Skeletal muscle tissue (tissue), 4 donors: ENCODE results near the gene LRP8. TPM values are rescaled to one million over a fixed set of nuclear protein-coding genes. Genes with fewer than 3 reads are reported as not detected.

Experiments used
- H3K27ac ChIP-seq: one replicate; pipeline ENCODE4 v1.7.0; 2013; ENCODE audit warnings: mild to moderate bottlenecking, low read depth, low read length, inconsistent platforms
- H3K27me3 ChIP-seq, 3 donors: one replicate each; pipeline ENCODE4 v1.7.0; 2013; ENCODE audit warnings: low read length in 3 of 3; ENCODE audit not compliant: control insufficient read depth in 3 of 3, insufficient read depth in 3 of 3
- H3K36me3 ChIP-seq, 3 donors: one replicate each; pipeline ENCODE4 v1.7.0; 2013; ENCODE audit warnings: low read length in 3 of 3; ENCODE audit not compliant: control insufficient read depth in 3 of 3, insufficient read depth in 3 of 3
- H3K4me1 ChIP-seq, 3 donors: one replicate each; pipeline ENCODE4 v1.7.0; 2013; ENCODE audit warnings: low read length in 3 of 3, mild to moderate bottlenecking in 3 of 3; ENCODE audit not compliant: control insufficient read depth in 3 of 3, insufficient read depth in 3 of 3
- H3K4me3 ChIP-seq, 3 donors: one replicate each; pipeline ENCODE4 v1.7.0; 2013; ENCODE audit warnings: low read length in 3 of 3
- H3K9ac ChIP-seq, 3 donors: one replicate each; pipeline ENCODE4 v1.7.0; 2013; ENCODE audit warnings: low read length in 3 of 3, mild to moderate bottlenecking in 3 of 3, moderate library complexity in 2 of 3, low read depth in 1 of 3
- H3K9me3 ChIP-seq, 3 donors: one replicate each; pipeline ENCODE4 v1.7.0; 2013; ENCODE audit warnings: low read length in 3 of 3; ENCODE audit not compliant: control insufficient read depth in 3 of 3
- total RNA-seq: library from RNA; depleted of rRNA; stranded (reverse); fragments of >200 nt; gene quantifications from one replicate; pipeline ENCODE4 v1.2.3, GENCODE V29; 2014
- donor health status: Osteomylitis.

LRP8 gene
- total RNA-seq, 1 donor from 2014 or later = 1.6 TPM

DNA sequence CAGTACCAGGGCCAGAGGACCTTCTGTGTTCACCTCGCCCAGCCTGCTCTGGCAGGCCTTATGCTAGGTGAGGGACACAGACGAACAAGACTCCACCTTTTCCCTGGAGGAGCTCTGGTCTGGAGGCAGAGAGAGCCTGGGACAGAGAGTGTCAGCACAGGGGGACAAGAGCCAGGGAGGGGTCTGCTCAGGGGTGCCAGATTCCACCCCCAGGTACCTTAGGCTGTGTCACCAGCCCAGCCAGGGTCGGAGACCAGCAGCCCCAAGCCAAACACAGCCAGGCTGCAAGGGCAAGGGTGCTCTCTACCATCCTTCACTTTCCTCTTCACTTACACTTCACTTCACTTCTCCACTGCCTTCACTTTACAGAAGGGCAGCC, 4.3 kb upstream of the LRP8 start:
- Histone ChIP-seq H3K9me3 (no peaks in the 10 kb centered on the region), H3K36me3 (no peaks in the 10 kb centered on the region), H3K27ac (no peak overlapping the region), H3K27me3 (peaks cover 0 to 6% (median 0%) of the 10 kb centered on the region in 3 donors), H3K4me1 (peaks cover 0 to 5% (median under 1%) of the 10 kb centered on the region in 3 donors), H3K4me3 (no peak overlapping the region), H3K9ac (no peak overlapping the region)

DNA sequence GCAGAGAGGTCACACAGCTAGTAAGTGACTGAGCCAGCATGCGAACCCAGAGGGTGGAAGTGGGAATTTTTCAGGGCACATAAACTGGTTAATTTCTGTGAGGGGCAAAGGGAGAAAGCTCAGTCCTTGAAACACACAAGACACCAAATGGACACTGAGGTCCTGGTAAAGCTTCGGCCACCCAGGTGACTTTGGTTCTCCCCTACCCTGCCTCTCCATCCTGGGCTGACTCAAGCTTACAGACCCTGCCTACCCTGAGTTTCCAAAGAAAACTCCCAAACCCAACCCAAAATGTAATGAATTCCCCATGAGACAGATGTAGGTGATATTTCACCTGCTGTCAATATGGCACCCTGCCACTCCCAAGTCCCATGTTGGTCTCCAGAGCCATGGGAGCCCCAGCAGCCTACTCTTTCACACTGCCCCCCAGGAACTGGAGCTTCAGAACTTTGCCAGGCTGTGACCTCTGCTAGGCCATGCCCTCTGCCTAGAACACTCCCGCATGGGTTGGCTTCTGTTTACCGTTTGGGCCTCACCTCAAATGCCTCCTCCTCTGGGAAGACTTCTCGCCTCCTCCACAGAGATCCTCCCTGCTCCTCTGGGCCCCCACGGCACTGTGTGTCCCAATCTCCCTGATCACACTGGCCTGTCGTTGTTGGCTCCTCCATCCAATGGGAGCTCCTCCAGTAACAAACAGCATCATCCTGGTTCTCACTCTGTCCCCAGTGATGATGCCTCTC, 3.7 kb upstream of the LRP8 start:
- H3K9ac ChIP-seq = no peak overlapping the region
- no peaks in the 10 kb centered on the region for H3K9me3 ChIP-seq
- no peak overlapping the region for H3K27ac ChIP-seq
- H3K4me1 ChIP-seq = peaks cover 5 to 11% (median 6%) of the 10 kb centered on the region in 3 donors
- peaks cover 0 to 6% (median 0%) of the 10 kb centered on the region in 3 donors for H3K27me3 ChIP-seq
- no peak overlapping the region for H3K4me3 ChIP-seq
- no peaks in the 10 kb centered on the region for H3K36me3 ChIP-seq

DNA sequence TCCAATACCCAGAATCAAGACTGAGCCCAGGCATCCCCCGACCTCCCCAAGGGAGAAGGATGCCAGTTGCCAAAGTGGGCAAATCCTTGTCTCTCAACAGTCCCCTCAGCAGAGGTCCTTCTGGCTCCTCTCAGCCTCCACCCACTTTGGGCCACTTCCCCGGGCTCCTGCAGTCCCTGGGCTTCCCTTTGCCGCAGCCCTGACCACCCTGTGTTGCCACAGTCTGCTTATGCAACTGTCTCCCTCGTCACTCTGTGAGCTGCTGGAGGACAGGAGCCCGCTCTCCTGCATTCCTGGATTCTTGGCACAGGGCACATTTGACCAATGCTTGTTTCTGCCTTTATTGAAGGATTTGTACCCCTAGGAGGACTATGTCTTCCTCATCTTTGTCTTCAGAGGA, 2.9 kb upstream of the LRP8 start:
- Histone ChIP-seq H3K9ac (no peak overlapping the region), H3K27me3 (no peaks in the 10 kb centered on the region), H3K9me3 (no peaks in the 10 kb centered on the region), H3K4me3 (no peak overlapping the region), H3K4me1 (peaks cover 11 to 18% (median 11%) of the 10 kb centered on the region in 3 donors), H3K36me3 (no peaks in the 10 kb centered on the region), H3K27ac (no peak overlapping the region)

DNA sequence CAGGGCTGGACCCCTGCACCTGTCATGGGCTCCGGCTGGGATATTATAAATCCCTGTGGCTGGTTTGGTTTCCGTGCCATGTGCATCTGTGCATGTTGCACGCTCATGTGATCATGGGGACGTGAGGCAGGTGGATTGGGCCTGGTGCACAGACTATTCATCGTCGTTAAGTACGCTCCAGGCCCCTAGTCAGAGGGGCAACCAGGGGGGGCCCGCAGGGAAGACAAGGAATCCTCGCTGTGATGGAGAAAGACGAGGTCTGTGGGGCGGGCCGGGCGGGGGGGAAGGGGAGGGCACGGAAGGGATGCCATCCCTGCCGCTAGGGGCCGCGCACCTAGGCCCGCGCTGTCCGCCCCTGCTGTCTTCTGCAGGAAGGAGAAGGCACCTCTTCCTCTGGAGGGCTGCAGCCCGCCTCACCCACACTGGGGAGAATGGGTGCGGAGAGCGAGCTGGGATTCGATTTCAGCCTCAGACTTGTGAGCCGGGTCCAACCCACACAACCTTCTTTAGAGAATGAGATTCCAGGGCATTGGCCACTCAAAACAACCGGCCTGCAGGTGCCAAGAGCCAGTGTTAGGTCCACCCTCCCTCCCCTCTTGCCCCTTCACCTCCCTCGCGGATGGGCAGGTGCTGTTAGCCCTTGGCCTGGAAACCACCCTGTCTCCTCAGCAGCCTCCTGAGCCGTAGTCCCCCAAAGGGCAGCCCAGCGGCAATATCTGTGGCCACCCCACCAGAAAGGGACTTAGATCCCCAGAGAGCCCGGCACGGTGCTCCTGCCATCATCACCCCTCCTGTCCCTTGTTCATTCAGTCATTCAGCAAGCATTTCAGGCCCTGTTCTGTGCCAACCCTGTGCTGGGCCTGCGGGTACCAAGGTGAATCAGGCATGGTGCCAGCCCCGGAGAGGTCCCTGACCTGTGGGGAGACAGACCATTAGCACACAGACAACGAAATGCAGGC, 950 bp upstream of the LRP8 start:
- H3K4me3 ChIP-seq = no peak overlapping the region
- no peak overlapping the region for H3K9ac ChIP-seq
- peaks cover 0 to 2% (median 0%) of the 10 kb centered on the region in 3 donors for H3K27me3 ChIP-seq
- no peaks in the 10 kb centered on the region for H3K9me3 ChIP-seq
- H3K36me3 ChIP-seq = no peaks in the 10 kb centered on the region
- no peak overlapping the region for H3K27ac ChIP-seq
- peaks cover 16 to 25% (median 24%) of the 10 kb centered on the region in 3 donors for H3K4me1 ChIP-seq

DNA sequence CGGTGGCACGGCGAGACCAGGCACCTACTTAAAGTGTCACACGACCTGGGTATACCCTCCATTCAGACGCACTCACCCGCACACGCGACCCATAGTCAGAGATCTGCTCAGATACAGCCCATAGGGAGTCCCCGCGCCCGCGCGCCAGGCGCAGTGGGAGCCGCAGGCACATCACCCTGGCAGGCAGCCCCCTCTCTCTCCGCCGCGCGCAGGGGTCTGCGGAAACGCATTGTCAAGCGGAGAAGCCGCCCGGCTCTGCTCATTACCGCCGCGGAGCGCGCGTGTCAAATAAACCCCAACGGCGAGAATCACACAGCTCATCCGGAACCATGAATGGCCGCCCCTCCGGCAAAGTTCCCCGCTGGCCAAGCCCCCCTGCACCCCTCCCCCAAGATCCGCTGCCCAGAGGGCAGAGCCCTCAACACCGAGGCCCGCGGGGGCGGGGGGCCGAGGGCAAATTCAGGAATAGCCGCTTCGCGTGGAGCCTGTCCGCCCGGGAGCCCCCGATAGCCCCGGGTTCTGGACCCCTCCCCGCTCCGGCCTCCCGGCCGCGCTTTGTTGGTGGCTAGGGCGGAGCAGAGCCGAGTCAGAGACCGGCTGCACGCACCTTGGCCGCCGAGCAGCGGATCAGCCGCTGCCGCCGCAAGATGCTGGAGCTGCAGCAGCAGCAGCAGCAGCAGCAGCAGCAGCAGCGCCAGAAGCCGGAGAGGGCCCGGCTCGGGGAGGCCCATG, 522 bp downstream of the LRP8 start:
- peaks cover 16 to 25% (median 24%) of the 10 kb centered on the region in 3 donors for H3K4me1 ChIP-seq
- peak overlapping the region; percentile 61 to 79 (median 76) for H3K4me3 ChIP-seq
- no peaks in the 10 kb centered on the region for H3K36me3 ChIP-seq
- H3K27me3 ChIP-seq = peaks cover 0 to 2% (median 0%) of the 10 kb centered on the region in 3 donors
- H3K27ac ChIP-seq = no peak overlapping the region
- H3K9ac ChIP-seq = peak overlapping the region in 2 of 3 donors; percentile 66 to 79
- no peaks in the 10 kb centered on the region for H3K9me3 ChIP-seq

DNA sequence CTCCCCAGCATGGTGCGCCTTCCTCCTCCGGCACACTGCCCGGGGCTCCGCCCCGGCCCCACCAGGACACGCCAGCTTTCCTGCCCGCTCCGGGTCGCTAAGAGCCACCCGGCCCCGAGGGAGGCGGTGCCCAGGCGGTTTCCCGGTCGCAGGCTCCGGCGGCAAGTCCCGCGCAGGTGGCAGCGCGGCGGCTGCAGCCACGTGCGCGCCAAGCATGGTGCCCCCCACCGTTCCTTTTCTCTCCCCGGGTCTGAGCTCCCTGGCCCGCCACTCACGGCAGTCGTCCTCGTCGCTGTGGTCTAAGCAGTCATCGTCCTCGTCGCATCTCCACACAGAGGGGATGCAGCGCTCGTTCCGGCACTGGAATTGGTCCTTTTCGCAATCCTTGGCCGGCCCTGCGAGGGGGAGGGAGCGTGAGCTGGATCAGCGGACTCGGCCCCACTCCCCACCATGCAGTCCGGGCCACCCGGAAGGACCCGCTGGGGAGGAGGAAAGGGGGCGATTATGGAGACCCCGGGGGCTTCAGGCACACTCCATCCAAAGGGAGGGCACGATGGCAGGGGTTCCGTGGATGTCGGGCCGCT, 1.2 kb downstream of the LRP8 start:
- Histone ChIP-seq H3K4me3 (peak overlapping the region; percentile 61 to 79 (median 76)), H3K9ac (peak overlapping the region in 2 of 3 donors; percentile 66 to 79), H3K4me1 (peaks cover 16 to 25% (median 24%) of the 10 kb centered on the region in 3 donors), H3K9me3 (no peaks in the 10 kb centered on the region), H3K27me3 (peaks cover 0 to 2% (median 0%) of the 10 kb centered on the region in 3 donors), H3K36me3 (no peaks in the 10 kb centered on the region), H3K27ac (no peak overlapping the region)

DNA sequence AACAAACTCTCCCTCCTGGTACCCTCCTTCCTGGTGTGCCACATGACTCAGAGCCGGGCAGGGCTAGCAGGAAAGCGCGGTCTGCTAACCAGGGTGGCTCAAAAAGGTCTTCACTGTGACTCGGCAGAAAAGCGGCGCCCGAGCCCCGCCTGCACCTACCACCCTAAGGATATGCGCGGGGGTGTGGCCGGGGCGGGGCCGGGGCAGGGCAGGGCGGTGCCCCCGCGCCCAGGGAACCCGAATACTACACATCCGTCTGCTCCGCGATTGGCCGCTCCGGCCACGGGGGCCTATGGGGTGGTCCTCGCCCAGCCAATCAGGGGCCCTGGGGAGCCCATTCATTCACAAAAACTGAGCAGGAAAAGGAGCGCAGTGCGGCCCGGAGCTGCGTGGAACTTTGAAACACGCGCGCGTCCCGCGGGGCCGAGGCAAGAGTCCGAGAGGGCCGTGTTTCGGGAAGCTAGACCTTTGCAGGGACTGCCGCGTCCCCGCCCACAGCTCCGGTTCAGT, 1.7 kb downstream of the LRP8 start:
- peak overlapping the region; percentile 61 to 79 (median 76) for H3K4me3 ChIP-seq
- H3K9ac ChIP-seq = peak overlapping the region; percentile 43 to 79 (median 66)
- H3K9me3 ChIP-seq = no peaks in the 10 kb centered on the region
- peaks cover 16 to 25% (median 24%) of the 10 kb centered on the region in 3 donors for H3K4me1 ChIP-seq
- peak overlapping the region; percentile 80 for H3K27ac ChIP-seq
- H3K36me3 ChIP-seq = no peaks in the 10 kb centered on the region
- H3K27me3 ChIP-seq = peaks cover 0 to 2% (median 0%) of the 10 kb centered on the region in 3 donors

DNA sequence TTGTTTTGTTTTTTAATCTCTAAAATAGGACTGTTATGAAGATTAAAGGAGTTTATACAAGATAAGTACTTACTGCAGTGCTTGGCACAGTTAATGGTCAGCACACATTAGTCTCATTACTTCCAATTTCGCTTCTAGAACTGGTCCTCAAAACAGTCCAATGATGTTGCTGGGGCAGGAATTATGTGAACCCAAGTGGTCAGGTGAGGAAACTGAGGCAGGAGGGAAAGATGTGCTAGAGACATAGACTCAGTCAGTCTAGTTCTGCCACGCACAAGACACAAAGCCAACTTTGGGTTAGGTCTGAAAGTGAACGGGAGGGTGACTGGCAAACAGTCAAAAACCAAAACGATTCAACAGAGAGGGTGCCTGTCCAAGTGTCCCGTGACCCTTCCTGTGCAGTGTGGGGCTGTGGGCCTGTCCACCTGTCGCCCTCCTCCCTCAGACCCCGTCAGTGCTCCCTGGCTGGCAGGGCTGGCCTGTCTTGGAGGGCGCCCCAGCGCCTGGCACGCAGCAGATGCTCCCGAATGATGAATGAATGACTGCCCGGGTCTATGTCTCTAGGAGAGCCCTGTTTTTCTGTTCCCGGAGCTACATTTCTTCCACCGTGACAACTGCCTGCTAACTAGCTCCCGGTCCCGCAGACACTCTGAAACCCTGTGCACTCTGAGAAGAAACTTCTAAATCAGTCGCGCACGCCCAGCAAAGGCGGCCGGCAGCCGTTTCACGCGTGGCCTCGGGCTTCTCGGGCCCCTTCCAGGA, 2.4 kb downstream of the LRP8 start:
- Histone ChIP-seq H3K27ac (peak overlapping the region; percentile 80), H3K4me3 (peak overlapping the region; percentile 61 to 79 (median 76)), H3K9me3 (no peaks in the 10 kb centered on the region)

More for the DNA sequence above, 2.4 kb downstream of the LRP8 start:
- Histone ChIP-seq H3K36me3 (no peaks in the 10 kb centered on the region), H3K27me3 (peaks cover 0 to 2% (median 0%) of the 10 kb centered on the region in 3 donors), H3K9ac (peak overlapping the region; percentile 43 to 79 (median 66)), H3K4me1 (peaks cover 16 to 25% (median 24%) of the 10 kb centered on the region in 3 donors)
